GM18870 (cell line): ENCODE data around the gene ARFGAP2.
"Not testable (repeated sequence)": the region's sequence is repeated elsewhere in the genome, so short reads cannot be mapped to it uniquely, and the experiment has no call there.

Experiments used
- ATAC-seq: cut with Tn5 transposase; IDR thresholded peaks from one replicate; pipeline ENCODE4 v1.9.1; 2021; ENCODE audit warnings: moderate library complexity; ENCODE audit not compliant: unreplicated experiment

The ARFGAP2 gene

GRCh38 chr11:47149782-47150181, 26.9 kb downstream of the ARFGAP2 start:
- no peak for ATAC-seq

GRCh38 chr11:47148903-47149531, 27.7 kb downstream of the ARFGAP2 start:
- no peak for ATAC-seq

GRCh38 chr11:47148270-47148669, 28.4 kb downstream of the ARFGAP2 start:
- ATAC-seq, result no peak

- ATAC-seq, result no peak
Measured at GRCh38 chr11:47147681-47148080, 29.0 kb downstream of the ARFGAP2 start.

GRCh38 chr11:47147250-47147649, 29.4 kb downstream of the ARFGAP2 start:
- ATAC-seq, result no peak

- ATAC-seq, result no peak
Measured at GRCh38 chr11:47144541-47144940, 32.1 kb downstream of the ARFGAP2 start.

- ATAC-seq, result no peak
Measured at GRCh38 chr11:47143322-47143721, 33.4 kb downstream of the ARFGAP2 start.

- ATAC-seq, result no peak
Measured at GRCh38 chr11:47139878-47140277, 36.8 kb downstream of the ARFGAP2 start.

GRCh38 chr11:47137476-47137875, 39.2 kb downstream of the ARFGAP2 start:
- no peak for ATAC-seq

- ATAC-seq, result no peak
Measured at GRCh38 chr11:47136921-47137320, 39.8 kb downstream of the ARFGAP2 start.

GRCh38 chr11:47136327-47136726, 40.4 kb downstream of the ARFGAP2 start:
- no peak for ATAC-seq

- no peak for ATAC-seq
Measured at GRCh38 chr11:47132981-47133380, 43.7 kb downstream of the ARFGAP2 start.

- no peak for ATAC-seq
Measured at GRCh38 chr11:47132490-47132889, 44.2 kb downstream of the ARFGAP2 start.

GRCh38 chr11:47131136-47131535, 45.5 kb downstream of the ARFGAP2 start:
- no peak for ATAC-seq

GRCh38 chr11:47130543-47130942, 46.1 kb downstream of the ARFGAP2 start:
- no peak for ATAC-seq

- no peak for ATAC-seq
Measured at GRCh38 chr11:47127213-47127612, 49.5 kb downstream of the ARFGAP2 start.

- ATAC-seq, result no peak
Measured at GRCh38 chr11:47125083-47125482, 51.6 kb downstream of the ARFGAP2 start.

GRCh38 chr11:47124675-47125074, 52.0 kb downstream of the ARFGAP2 start:
- ATAC-seq, result no peak

- ATAC-seq, result no peak
Measured at GRCh38 chr11:47123094-47123493, 53.6 kb downstream of the ARFGAP2 start.

GRCh38 chr11:47121731-47122130, 54.9 kb downstream of the ARFGAP2 start:
- ATAC-seq, result no peak

GRCh38 chr11:47121056-47121455, 55.6 kb downstream of the ARFGAP2 start:
- ATAC-seq, result no peak

- not testable (repeated sequence) for ATAC-seq
Measured at GRCh38 chr11:47118958-47119688, 57.6 kb downstream of the ARFGAP2 start.
